ENCODE results near the gene RNF217. TPM values are rescaled to one million over a fixed set of nuclear protein-coding genes. Genes with fewer than 3 reads are reported as not detected.
A peak's percentile ranks its signal among the peaks of the same experiment; 100 is the strongest.

Gene RNF217
- total RNA-seq, 1 donor from 2014 or later: 14.2 TPM

- Histone ChIP-seq H3K4me3 (ENCODE audit: low read depth, low read length) (no peak overlapping the region), H3K36me3 (ENCODE audit: control insufficient read depth, insufficient read depth, low read length) (no peaks in the 10 kb centered on the region), H3K27me3 (ENCODE audit: control insufficient read depth, insufficient read depth, low read length) (no peaks in the 10 kb centered on the region)
- no peak for TF ChIP-seq CTCF (IDR thresholded peaks at IDR 0.05; ENCODE audit: insufficient read depth, low read length, severe bottlenecking)
- DNase-seq (ENCODE audit: low read depth) (peak; percentile 84), FAIRE-seq (no peak)
These were observed 34.4 kb upstream of the RNF217 start for GRCh38 chr6:124927806-124928205.

- DNase-seq (ENCODE audit: low read depth): peak; percentile 60
These were observed 33.4 kb upstream of the RNF217 start for GRCh38 chr6:124928851-124929250.

DNA sequence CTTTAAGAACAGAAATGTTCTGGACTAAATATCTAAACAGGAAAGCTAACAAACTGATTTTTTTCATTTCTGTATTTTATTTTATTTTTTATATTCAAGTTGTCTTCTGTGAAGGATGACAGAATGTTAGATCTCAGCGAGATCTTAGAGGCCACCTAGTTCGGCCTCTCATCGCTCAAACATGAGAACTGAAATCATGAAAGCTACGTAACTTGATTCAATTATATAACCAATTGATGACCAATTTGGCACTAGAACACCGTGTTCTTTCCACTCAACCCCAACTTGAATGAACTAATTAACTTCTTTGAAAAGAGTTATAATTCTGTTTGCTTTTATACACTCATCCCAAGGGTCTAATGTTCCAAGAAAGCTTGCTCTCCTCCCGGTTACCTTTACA, 24.6 kb upstream of the RNF217 start:
- Histone ChIP-seq H3K36me3 (ENCODE audit: control insufficient read depth, insufficient read depth, low read length) (no peaks in the 10 kb centered on the region), H3K4me3 (ENCODE audit: low read depth, low read length) (no peak overlapping the region), H3K27me3 (ENCODE audit: control insufficient read depth, insufficient read depth, low read length) (no peaks in the 10 kb centered on the region)
- DNase-seq (ENCODE audit: low read depth): no peak
- no peak for TF ChIP-seq CTCF (IDR thresholded peaks at IDR 0.05; ENCODE audit: insufficient read depth, low read length, severe bottlenecking)
- FAIRE-seq: no peak

More at GRCh38 chr6:124928851-124929250, 33.4 kb upstream of the RNF217 start:
- H3K27me3 ChIP-seq (ENCODE audit: control insufficient read depth, insufficient read depth, low read length): no peaks in the 10 kb centered on the region
- TF ChIP-seq CTCF (IDR thresholded peaks at IDR 0.05; ENCODE audit: insufficient read depth, low read length, severe bottlenecking): no peak
- no peaks in the 10 kb centered on the region for H3K36me3 ChIP-seq (ENCODE audit: control insufficient read depth, insufficient read depth, low read length)
- FAIRE-seq: no peak
- no peak overlapping the region for H3K4me3 ChIP-seq (ENCODE audit: low read depth, low read length)

DNA sequence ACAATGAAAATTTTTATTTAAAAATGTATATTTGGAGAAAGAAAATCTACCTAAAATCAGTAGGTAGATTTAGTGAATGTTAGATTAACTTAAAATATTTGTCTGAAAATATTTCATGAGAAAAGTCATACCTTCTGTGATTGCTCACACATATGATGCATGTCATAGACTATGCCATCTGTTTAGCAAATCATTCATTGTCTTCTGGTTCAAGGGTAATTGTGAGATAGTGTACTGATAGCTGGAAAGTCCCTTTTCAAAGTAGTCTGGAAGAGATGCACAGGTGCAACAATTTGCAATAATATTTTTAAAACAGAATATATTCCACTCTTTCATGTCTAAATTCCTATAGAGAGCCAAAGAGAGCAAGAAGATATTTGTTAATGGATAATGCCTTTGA, 21.0 kb upstream of the RNF217 start:
- Histone ChIP-seq H3K4me3 (ENCODE audit: low read depth, low read length) (no peak overlapping the region), H3K36me3 (ENCODE audit: control insufficient read depth, insufficient read depth, low read length) (no peaks in the 10 kb centered on the region), H3K27me3 (ENCODE audit: control insufficient read depth, insufficient read depth, low read length) (no peaks in the 10 kb centered on the region)
- no peak for FAIRE-seq
- no peak for TF ChIP-seq CTCF (IDR thresholded peaks at IDR 0.05; ENCODE audit: insufficient read depth, low read length, severe bottlenecking)
- no peak for DNase-seq (ENCODE audit: low read depth)

DNA sequence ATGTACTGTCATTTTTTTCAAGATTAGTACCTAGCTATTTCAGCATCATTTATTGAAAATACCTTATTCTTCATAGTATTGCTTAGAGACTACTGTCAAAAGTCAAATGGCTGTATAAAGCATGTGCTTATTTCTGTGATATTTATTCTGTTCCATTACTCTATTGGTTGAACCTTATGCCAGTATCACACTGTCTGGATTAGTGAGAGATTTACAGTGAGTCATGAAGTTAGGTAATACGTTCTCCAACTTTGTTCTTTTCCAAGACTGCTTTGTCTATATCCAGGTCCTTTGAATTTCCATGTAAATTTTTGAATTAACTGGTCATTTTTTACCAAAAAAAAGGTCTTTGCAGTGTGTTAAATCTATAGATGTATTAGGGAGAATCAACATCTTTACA, 18.6 kb upstream of the RNF217 start:
- peak; percentile 72 for DNase-seq (ENCODE audit: low read depth)
- no peaks in the 10 kb centered on the region for H3K27me3 ChIP-seq (ENCODE audit: control insufficient read depth, insufficient read depth, low read length)
- no peak for FAIRE-seq
- H3K4me3 ChIP-seq (ENCODE audit: low read depth, low read length): no peak overlapping the region
- no peak for TF ChIP-seq CTCF (IDR thresholded peaks at IDR 0.05; ENCODE audit: insufficient read depth, low read length, severe bottlenecking)
- no peaks in the 10 kb centered on the region for H3K36me3 ChIP-seq (ENCODE audit: control insufficient read depth, insufficient read depth, low read length)

- FAIRE-seq: no peak
- TF ChIP-seq CTCF (IDR thresholded peaks at IDR 0.05; ENCODE audit: insufficient read depth, low read length, severe bottlenecking): no peak
These were observed 14.2 kb upstream of the RNF217 start for GRCh38 chr6:124947971-124948451.

More at GRCh38 chr6:124947971-124948451, 14.2 kb upstream of the RNF217 start:
- Histone ChIP-seq H3K27me3 (ENCODE audit: control insufficient read depth, insufficient read depth, low read length) (no peaks in the 10 kb centered on the region), H3K4me3 (ENCODE audit: low read depth, low read length) (no peak overlapping the region), H3K36me3 (ENCODE audit: control insufficient read depth, insufficient read depth, low read length) (no peaks in the 10 kb centered on the region)
- DNase-seq (ENCODE audit: low read depth): peak; percentile 85
